GM19238 (cell line): Measurements from ENCODE around the gene HTR7.

Experiments used
- DNase-seq: peaks from one replicate; pipeline ENCODE4 v3.0.0; 2011; ENCODE audit warnings: low spot score; ENCODE audit not compliant: insufficient read length

Gene HTR7

DNA sequence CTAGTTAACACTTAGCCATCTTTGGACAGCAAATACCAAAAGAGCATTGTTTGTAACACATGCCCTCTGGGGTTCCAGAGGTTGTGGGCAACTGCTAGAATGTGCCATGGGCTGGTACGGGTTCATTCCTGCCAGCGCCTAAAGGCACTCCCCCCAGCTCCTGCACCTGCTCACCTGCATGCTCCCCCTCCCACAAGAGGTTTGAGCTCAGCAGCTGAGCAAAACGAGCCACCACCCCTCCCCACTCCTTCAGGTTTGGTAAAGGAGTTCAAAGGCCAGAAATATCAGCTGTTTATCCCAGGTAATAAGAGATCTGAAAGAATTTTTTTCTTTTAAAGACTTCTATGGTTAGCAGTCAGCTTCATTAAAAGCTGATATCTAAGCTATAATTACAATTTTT, 53.5 kb downstream of the HTR7 start:
- no peak for DNase-seq

DNA sequence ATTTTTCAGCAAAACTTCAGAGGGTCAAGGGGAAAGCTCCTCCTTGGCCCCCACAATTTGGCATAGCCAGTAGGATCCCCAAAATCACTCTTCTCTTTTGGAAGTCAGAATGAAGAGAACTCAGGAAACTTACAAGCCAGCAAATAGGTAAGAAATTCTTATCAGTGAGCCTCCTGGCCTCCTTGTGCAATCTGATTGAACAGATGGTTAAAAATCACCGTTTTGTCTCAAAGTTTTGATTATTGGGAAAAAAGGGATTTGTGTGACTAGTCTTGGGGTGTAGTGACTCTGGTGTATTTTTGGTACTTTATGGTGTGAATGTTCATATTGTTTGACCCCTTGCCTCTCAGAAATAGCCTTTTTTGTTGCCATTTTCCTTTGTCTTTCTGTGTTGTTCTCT, 56.2 kb downstream of the HTR7 start:
- no peak for DNase-seq

DNA sequence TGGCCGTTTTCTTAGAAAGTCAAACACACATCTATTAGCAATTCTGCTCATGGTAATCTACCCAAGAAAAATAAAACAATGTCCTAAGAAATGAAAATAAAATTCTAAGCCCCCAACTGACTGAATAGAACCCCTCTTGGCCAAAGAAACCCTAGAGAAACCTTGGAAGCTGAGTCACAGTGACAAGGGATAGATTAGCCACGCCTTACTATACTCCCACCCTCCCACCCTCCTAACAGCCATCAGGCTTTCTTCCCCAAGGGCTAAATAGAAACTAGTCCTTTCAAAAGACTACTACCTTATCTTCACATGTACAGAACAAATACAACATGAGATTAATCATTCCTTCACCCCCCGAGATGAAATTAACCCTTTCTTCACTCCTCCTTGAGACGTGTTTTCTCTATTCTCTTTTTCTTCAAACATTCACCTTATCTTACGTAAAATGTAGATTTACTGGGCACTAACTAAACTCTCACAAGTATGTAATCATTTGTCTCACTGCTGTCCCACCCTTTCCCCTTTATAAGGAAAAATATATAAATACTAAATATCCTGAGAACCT, 57.5 kb downstream of the HTR7 start:
- no peak for DNase-seq

DNA sequence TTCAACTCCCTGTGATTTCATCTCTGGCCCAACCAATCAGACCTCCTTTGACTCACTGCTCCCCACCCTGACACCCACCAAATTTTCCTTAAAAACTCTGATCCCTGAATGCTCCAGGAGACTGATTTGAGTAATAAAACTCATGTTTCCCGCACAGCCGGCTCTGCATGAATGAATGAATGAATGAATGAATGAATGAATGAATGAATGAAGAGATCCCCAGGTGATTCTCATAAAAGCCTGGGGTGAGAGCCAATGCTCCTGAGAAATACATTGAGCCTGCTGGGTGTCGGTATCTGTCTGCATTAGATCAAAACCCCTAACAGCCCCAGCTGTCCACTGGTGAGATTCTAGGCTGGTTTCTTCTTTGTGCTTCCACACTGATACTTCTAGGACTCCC, 58.7 kb downstream of the HTR7 start:
- DNase-seq, result no peak

DNA sequence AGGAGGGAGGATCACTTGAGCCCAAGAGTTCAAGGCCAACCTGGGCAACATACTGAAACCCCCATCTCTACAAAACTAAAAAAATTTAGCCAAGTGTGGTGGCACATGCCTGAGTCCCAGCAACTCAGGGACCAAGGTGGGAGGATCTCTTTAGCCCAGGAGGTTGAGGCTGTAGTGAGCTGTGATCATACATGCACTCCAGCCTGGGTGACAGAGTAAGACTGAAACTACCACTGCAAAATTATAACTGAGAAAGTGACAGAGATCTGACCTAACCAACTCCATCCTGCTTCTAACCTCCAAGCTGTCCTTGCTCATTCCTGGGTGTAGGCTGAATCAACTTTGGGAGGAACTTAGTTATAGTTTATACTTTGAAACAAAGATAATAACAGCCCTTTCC, 59.4 kb downstream of the HTR7 start:
- no peak for DNase-seq

DNA sequence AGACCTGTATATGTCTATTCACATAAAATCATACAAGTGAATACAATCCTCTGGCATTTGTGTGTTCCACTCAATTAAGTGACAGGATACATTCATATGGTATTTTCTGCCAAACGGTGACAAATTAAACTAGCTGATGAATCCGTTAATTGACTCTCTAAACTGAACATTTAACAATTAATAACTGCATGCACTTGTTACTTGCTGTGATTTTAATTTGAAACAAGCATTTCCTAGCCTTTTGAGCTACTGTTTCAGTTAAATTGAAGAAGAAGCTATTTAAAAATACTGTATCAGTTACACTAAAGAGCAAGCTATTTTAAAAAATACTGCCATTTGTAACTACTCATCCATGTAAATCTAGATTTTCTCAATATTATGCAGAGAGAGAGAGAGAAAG, 67.4 kb downstream of the HTR7 start:
- DNase-seq, result no peak

DNA sequence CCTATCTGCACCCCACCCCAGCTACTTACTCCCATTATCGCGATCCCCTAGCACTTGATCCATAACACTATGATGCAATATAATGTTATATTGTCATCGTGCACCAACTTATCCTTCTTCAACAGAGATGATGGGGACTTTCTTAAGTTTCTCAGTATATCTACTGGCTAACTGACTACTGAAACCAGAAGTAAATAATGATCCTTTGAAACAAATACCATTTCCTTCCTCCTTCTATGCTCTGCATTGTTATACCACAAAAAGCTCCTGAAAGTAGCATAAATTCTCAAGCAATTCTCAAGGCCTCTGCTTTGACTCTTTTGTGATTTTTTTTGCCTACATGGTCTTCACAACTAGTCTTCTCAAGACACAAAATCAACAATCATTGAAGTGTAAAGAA, 68.9 kb downstream of the HTR7 start:
- no peak for DNase-seq

DNA sequence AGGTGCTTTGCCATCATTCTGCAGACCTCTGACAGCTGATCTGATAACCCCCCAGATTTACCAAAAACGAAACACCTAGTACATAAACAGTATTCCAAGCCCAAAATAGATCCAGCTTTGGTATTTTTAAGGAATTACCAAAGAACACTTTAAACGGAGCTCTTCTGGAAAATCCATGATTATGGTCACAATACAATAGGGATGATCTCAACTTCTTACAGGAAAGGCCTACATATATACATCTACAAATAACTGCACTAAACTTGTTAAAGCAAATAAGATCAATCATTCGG, 69.7 kb downstream of the HTR7 start:
- DNase-seq, result no peak

DNA sequence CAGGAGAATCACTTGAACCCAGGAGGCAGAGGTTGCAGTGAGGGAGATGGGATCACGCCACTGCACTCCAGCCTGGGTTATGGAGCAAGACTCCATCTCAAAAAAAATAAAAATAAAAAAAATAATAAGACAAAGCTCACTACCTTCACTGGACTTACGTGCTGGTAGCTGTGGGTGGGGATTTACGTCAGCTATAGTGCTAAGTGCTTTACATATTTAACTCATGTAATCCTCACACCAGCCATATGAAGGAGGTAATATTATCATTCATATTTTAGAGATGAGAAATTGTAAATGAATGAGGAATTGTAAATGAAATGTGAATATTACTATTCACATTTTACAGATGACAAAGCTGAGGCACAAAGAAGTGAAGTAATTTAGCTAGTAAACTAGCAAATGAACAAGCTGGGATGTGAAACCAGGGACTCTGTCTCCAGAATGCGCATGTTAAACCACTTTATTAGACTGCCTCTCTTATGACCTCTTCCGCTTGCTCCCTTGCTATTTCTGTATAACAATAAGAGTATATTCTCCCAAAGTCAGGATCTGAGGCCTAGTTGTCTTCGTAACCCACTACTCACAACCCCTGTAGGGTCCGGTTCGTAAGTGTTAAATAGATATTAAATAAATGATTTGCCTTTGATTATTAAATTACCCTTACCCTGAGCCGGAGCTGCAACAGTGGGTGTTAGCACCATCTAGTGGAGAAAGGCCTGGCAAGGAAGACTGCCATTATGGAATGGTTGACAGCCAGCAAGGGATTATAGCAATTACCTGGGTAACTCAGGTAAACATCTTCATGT, 70.2 kb downstream of the HTR7 start:
- no peak for DNase-seq

DNA sequence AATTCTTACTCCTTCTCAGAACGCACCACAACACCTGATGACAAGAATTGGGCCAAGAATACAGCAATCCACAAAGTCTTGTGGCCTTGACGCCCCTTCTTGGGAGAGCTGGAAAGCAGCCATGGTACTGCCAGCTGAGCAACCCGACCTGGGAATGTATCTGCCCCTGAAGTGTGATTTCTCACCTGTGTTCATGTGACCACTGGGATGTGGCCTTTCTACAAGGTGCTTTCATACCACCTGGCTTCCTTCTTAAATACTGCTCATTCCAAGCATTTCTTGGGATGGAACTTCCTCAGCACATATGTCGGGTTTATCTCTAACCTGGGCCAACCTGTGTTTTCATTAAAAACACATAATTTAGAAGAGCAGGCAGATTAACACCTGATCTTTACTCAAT, 72.1 kb downstream of the HTR7 start:
- DNase-seq, result no peak

DNA sequence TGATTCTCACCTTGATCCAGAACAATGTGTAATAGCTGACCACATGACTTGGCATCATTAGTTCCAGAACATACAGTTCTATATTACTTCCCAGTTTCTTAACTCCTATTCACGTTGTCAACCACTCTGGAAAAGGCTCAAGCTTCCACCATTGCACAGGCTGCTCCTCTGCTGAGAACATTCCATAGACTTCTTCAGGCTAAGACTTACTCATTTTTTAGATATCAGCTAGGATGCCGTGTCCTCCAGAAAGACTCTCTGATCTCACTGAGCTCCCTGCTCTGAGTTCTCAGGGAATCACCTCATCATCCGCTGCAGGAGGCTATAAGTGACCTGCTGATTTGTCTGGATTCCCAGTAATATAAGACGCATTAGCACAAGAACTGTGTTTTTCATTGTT, 73.1 kb downstream of the HTR7 start:
- no peak for DNase-seq

DNA sequence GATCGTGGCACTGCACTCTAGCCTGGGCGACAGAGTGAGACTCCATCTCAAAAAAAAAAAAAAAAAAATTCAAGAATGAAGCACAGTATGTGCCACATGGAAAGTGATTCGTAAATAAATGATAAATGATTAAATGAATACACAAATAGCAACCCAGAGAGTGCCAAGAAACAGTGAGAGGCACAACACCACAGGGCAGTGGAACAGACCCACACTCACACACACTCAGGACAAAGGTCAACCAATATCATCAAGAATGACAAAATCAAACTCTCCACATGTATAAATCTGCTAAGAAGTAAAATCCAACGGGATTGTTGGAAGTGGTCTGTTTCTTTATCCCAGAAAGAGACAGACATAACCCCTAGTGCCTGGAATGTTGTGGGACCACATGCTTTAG, 77.4 kb downstream of the HTR7 start:
- no peak for DNase-seq

DNA sequence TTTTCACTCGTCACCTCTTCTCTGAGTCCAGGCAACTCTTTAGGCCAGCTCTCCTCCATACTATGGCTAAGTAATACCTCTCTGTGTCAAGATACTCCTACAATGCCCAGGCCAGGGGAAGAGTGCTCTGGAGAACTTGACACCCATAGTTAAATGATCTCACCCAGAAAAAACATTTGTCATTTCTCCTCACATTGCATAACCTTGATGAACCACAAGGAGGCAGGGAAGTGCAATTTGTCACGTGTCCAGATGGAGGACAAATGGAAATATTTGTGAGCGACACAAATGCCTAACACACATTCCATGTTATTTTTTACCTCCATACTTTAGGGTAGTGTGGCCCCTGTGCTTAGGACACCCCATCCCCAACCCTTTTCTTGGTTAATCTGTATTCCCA, 78.3 kb downstream of the HTR7 start:
- no peak for DNase-seq

DNA sequence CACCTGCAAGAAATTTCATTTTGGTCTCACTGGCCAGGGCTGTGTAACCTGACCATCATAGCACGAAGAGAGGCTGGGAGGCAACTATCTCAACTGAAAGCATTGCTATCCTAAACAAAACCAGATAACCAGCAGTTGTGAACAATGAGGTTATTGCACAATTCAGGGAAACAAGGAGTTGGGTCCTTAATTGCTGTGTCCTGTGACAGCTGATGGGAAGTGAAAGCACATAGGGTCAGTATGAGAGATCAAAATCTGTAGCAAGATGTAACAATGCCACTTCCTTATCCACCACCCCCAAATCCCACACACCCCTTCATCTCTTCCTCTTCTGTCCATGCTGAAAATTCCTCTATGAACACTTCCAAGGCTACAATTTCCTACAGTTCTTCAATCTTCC, 80.2 kb downstream of the HTR7 start:
- DNase-seq, result no peak

DNA sequence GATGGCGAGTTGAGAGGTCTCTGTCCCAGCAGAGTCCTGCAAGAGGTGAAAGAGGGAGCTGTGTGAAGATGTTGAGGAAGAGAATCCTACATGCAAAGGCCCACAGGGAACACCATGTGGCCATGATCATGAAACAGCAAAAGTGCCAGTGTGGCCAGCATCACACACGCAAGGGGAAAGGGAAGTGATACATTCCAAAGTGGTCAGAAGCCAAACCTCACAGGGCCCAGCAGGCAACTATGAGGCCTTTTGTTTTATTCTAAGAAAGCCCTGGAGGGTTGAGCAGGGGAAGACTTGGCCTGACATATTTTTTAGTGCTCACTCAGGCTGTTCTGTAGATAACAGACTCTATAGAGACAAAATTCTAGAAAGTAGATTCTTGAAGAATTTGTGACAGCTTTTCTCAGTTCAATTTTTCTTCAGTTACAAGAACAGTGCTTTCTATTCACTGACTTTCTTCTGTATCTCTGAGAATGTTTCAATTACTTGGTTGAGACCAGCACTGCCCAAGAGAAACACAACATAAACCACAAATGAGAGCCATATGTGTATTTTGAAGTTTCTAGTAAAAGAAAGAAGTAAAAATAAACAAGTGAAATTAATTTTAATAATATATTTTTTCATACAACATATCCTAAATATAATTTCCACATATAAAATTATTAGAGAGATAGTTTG, 82.3 kb downstream of the HTR7 start:
- no peak for DNase-seq

DNA sequence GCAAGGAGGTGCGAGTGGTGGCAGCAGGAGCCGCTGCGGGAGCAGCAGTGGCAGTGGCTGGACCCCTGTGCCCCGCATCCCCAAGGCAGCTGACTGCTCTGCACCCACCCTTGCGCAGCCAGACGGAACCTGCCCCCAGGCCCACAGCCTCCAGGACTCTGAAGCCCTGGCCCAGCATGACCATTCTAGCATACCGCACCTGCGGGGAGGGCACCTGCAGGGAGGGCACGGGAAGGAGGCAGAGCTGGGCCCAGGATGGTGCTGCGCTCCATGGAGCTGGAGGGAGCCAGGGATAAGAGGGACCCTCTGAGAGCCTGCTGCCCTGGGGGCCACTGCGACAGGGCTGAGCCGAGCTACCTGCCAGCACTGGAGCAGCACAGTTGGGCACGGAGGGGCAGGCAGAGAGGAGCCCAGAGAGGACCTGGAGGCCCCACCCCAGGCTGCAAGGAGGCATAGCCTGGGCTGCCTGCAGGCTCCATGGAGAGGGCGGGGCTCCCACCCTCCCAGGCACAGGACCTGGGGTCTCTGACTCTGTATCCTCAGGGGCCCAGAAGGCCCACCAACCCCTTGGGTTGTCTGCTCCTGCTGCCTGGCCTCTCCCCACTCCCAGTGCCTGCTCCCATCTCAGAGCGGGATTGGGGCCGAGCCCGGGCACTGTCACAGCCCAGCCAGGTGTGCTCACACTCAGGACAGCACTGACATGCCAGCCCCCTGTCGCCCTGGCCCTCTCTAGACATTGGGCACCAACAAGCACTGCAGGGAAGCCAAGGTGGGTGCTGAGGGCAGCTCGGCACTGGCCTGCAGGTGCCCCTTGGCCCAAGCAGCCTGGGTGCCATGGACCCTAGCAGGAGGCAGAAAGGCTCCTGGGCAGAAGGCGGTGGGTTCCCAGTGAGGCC, 87.6 kb downstream of the HTR7 start:
- DNase-seq, result no peak

DNA sequence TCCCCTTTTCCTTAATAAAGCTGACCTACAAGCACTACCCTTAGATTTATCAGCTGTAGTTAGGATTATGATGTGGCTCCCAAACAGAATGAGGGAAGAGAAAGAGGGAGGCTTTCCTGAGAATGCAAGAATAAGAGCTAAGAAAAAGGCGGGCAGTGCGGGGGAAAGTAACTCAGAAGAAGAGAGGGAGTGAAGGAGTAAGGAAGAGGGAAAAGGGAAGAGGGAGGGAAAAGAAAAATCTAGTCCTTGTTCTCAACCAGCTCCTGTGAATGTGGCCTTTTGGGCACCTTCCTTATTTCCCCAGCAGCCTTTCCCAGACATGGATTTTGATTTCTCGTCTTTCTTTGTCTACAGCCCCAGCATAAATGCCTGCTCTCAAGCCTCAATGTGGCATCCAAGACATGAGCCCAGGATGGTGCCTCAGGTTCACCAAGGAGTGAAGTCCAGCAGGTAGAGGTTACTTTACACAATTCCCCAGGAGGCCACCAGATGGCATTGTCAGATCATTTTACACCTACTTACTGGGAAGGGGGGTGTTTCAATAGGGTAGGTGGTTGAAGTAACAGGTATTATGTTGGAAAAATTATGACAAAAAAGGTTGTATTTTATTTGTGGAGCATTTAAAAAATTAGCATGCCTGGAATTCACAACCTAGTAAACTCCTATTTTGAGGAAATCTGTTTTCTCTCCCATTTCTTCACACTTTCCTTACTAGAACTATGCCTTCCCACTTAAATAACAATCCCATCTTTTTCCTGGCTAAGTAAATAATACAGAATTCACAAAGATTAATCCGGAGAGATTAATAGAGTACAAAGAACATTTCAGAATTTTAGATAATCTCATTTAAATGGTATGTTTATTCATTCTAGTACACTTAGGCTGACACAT, 106.5 kb downstream of the HTR7 start:
- peak; percentile 27 for DNase-seq

DNA sequence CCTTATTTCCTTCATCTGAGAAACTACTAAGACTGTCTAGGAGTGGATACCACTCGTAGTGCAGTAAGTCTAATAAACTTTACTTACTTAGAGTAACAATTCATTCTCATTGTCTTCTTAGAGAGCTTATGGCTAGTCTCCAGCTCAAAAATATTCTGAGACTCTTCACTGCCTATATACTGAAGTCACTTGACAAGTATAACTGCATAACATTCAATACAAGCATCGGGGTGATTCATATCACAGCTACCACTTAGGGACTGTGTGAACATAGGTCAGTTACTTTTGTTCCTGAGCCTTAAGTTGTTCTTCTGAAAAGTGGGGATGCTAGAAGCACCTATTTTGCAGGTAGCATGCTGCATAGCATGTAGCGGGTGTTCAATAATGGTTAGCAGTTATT, 111.0 kb downstream of the HTR7 start:
- no peak for DNase-seq

DNA sequence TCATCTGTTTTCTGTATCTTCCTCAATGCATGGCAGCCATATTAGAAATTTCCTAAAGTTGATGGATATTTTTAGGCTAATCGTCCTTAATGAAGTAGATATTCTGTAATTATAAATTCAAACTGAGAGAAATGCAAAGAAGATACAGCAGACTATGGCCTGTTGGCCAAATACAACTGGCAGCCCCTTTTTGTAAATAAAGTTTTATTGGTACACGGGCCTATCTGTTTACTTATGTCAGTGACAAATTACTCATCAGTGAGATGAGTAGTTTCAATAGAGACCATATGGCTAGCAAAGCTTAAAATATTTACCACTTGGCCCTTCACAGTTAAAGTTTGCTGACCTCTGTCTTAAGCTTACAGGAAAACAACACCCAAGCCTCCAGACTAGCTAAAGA, 112.3 kb downstream of the HTR7 start:
- DNase-seq, result no peak

DNA sequence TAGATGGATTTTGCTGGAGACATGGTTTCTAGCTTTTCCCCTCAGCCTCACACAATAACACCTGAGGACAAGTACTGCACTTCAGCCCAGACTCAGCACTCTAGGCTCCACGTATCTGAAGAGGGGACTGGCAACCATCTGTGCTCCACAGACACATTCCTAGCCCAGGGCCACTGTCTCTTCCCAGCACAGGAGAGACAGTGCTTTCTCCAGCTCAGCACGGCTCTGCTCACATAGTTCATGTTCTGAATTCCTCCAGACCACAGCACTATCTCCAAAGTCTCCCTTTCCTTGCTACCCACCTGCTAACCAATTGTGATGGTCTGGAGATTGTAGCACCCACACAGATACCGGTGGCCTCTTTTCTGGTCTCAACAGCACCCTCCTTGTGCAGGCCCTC, 114.5 kb downstream of the HTR7 start:
- DNase-seq, result no peak

DNA sequence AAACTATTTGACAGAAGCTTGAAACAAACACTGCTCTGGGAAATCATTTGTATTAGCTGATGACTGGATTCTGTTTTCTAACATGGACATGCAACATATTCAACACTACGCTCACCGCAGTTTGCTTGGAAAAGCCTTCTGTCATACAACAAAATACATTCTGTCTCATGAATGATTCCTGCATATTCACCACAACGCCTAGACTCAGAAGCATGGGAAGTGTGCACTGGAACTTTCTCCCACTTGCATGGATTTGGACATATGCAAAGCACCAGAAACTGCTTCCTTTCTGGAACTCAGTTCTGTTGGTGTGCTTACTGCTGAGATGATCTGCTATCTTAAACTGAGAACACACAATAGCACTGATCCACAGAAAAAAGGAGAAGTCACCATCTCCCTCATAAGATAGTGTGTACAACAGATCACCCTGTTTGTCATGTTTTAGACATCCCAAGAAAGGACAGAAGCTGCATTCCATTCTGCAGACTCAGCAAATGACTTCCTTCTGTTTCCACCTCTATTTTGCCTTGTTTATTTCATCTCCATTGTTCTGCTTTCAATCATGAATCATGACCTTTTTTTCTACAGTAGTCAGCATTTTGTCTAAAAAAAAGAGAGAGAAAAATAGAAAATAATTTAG, 115.8 kb downstream of the HTR7 start:
- DNase-seq, result no peak
